ENCODE measurements around the gene EXTL2.

DNA sequence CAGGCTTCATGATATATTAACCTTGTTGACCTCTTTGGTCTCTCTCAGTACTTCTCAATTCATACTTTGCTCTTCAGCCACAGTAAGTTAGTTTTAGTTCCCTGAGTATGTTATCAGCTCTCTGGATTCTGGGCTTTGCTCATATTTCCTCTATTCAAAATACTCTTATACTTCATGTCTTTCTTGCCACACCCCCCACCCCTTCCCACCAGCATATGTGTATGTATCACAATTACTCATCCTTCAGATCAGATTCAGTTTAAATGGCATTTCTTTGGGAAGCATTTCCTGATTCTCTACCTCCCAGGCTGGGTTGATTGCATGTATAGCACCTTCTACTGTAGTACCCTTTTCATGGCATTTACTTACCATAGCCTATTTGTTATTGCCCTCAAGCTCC lies 29.6 kb upstream of the EXTL2 start:
- TF ChIP-seq, protein P1, sequence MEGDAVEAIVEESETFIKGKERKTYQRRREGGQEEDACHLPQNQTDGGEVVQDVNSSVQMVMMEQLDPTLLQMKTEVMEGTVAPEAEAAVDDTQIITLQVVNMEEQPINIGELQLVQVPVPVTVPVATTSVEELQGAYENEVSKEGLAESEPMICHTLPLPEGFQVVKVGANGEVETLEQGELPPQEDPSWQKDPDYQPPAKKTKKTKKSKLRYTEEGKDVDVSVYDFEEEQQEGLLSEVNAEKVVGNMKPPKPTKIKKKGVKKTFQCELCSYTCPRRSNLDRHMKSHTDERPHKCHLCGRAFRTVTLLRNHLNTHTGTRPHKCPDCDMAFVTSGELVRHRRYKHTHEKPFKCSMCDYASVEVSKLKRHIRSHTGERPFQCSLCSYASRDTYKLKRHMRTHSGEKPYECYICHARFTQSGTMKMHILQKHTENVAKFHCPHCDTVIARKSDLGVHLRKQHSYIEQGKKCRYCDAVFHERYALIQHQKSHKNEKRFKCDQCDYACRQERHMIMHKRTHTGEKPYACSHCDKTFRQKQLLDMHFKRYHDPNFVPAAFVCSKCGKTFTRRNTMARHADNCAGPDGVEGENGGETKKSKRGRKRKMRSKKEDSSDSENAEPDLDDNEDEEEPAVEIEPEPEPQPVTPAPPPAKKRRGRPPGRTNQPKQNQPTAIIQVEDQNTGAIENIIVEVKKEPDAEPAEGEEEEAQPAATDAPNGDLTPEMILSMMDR (IDR thresholded peaks at IDR 0.05; ENCODE audit: poor library complexity, severe bottlenecking): no peak
- TF ChIP-seq TAF1 (IDR thresholded peaks at IDR 0.05; ENCODE audit: low read depth): no peak
- TF ChIP-seq EZH2 (IDR thresholded peaks at IDR 0.05; ENCODE audit: borderline replicate concordance, insufficient read depth, low read length, poor library complexity, severe bottlenecking): no peak
- no peak for TF ChIP-seq EP300 (conservative IDR thresholded peaks at IDR 0.05; ENCODE audit: poor library complexity, severe bottlenecking)
- TF ChIP-seq POLR2AphosphoS5 (IDR thresholded peaks at IDR 0.05): no peak
- TF ChIP-seq REST (IDR thresholded peaks at IDR 0.05; ENCODE audit: borderline replicate concordance): no peak
- no peak for TF ChIP-seq RAD21 (conservative IDR thresholded peaks at IDR 0.05)
- TF ChIP-seq SMC3 (conservative IDR thresholded peaks at IDR 0.05; ENCODE audit: poor library complexity): no peak
- no peak for TF ChIP-seq MXI1 (conservative IDR thresholded peaks at IDR 0.05; ENCODE audit: poor library complexity, severe bottlenecking)
